Measurements from ENCODE around the gene STPG1.

- TF ChIP-seq POLR2A (IDR thresholded peaks at IDR 0.05; ENCODE audit: low read depth) (no peak), CTCF (IDR thresholded peaks at IDR 0.05) (no peak)
These were observed 36.7 kb upstream of the STPG1 start for GRCh38 chr1:24450316-24450715.
